ENCODE data around the gene JAK1. TPM values are rescaled to one million over a fixed set of nuclear protein-coding genes. Genes with fewer than 3 reads are reported as not detected.

The JAK1 gene
- total and polyA plus RNA-seq, 9 of the 15 experiments (the other 6 are each of a cell fraction or from before 2014, with no cell fraction given), result 9.7 to 44.1 (median 42.5) TPM

- in situ Hi-C loops (cut with MboI), result no loop called here
- Histone ChIP-seq H3K27me3 (ENCODE audit: control insufficient read depth in 2 of 2, insufficient read depth in 2 of 2, low read length in 2 of 2) (no peaks in the 10 kb centered on the region), H4K20me1 (replicated peaks; ENCODE audit: control insufficient read depth, insufficient read depth, low read length) (no peaks in the 10 kb centered on the region), H3K9me3 (replicated peaks; ENCODE audit: control insufficient read depth, insufficient read depth, low read depth, low read length) (no peaks in the 10 kb centered on the region), H3K36me3 (ENCODE audit: control insufficient read depth, insufficient read depth, low read length) (no peaks in the 10 kb centered on the region), H3K4me3 (no peak overlapping the region), H3K9me1 (ENCODE audit: control insufficient read depth, insufficient read depth, low read length) (no peaks in the 10 kb centered on the region), H2AFZ (ENCODE audit: low read depth, low read length) (no peak overlapping the region), H3K4me1 (replicated peaks in 1 of 2; ENCODE audit: control insufficient read depth in 2 of 2, insufficient read depth in 2 of 2, low read length in 2 of 2) (no peaks in the 10 kb centered on the region), H3K79me2 (ENCODE audit: control insufficient read depth, insufficient read depth, low read length) (no peaks in the 10 kb centered on the region), H3K9ac (ENCODE audit: insufficient read depth in 1 of 2, low read depth in 2 of 2, low read length in 2 of 2) (no peak overlapping the region), H3K4me2 (ENCODE audit: insufficient read depth, low read length) (no peak overlapping the region), H3K27ac (ENCODE audit: extremely low read depth, low read depth, low read length) (no peak overlapping the region)
- BruUV-seq (replicated peaks), result no TSS peak
- TF ChIP-seq STAT5A (IDR thresholded peaks at IDR 0.05; ENCODE audit: borderline replicate concordance, low read length) (no peak), CREB1 (IDR thresholded peaks at IDR 0.05) (no peak), CREB1 (CRISPR knock-in tag; IDR thresholded peaks at IDR 0.05) (no peak), ERF (CRISPR knock-in tag; IDR thresholded peaks at IDR 0.05) (no peak), DPF2 (IDR thresholded peaks at IDR 0.05) (no peak), SRF (CRISPR knock-in tag; IDR thresholded peaks at IDR 0.05) (no peak), MBD2 (IDR thresholded peaks at IDR 0.05; ENCODE audit: borderline replicate concordance, low read depth) (no peak), MYBL2 (IDR thresholded peaks at IDR 0.05; ENCODE audit: low read depth) (no peak), MYBL2 (CRISPR knock-in tag; IDR thresholded peaks at IDR 0.05; ENCODE audit: borderline replicate concordance) (no peak), CSDE1 (IDR thresholded peaks at IDR 0.05) (no peak), ZNF354B (CRISPR knock-in tag; IDR thresholded peaks at IDR 0.05) (no peak), TFAP4 (CRISPR knock-in tag; IDR thresholded peaks at IDR 0.05; ENCODE audit: borderline replicate concordance) (no peak), RBM15 (IDR thresholded peaks at IDR 0.05; ENCODE audit: insufficient read depth, low read length) (no peak), MAFK (IDR thresholded peaks at IDR 0.05; ENCODE audit: low read length) (no peak), ZNF707 (CRISPR knock-in tag; conservative IDR thresholded peaks at IDR 0.05) (no peak), ZBTB49 (CRISPR knock-in tag; IDR thresholded peaks at IDR 0.05; ENCODE audit: borderline replicate concordance) (no peak), CEBPB (tag; IDR thresholded peaks at IDR 0.05) (no peak), BRF2 (IDR thresholded peaks at IDR 0.05; ENCODE audit: borderline replicate concordance, insufficient read depth, insufficient read length) (no peak), FOSL1 (tag; conservative IDR thresholded peaks at IDR 0.05) (no peak), ZNF444 (CRISPR knock-in tag; IDR thresholded peaks at IDR 0.05) (no peak)
- FAIRE-seq (no peak), DNase-seq (ENCODE audit: extremely low read depth in 1 of 4, low spot score in 3 of 4) (no peak), ATAC-seq (no peak)
- intact Hi-C loops (cut with micrococcal nuclease), result no loop called here
- CTCF ChIA-PET (ENCODE audit: low intra/inter-chr PET ratio), result no interaction called here
- POLR2A ChIA-PET, result interaction anchor here (0.6 to 1.1 kb wide), 3 partner anchors 11 to 488 kb away, joined by 3 read pairs; no protein-coding TSS in a partner anchor
Observed at GRCh38 chr1:64798872-64799271, 167.5 kb downstream of the JAK1 start.

Data from K562 (cell line).